Suprapubic skin (tissue), 4 donors: Measurements from ENCODE around the gene DCAF12L1. TPM values are rescaled to one million over a fixed set of nuclear protein-coding genes. Genes with fewer than 3 reads are reported as not detected.

ENCODE experiments used
- DNase-seq, 2 donors: peaks; one replicate each; pipeline ENCODE4 v3.0.0-alpha.2; 2019; ENCODE audit warnings: low spot score in 2 of 2
- H3K27ac ChIP-seq: fragments of 200-600 bp; sonication (generic); one replicate; pipeline ENCODE4 v1.5.1; 2019
- H3K27me3 ChIP-seq: fragments of 200-600 bp; sonication (generic); one replicate; pipeline ENCODE4 v1.5.1; 2019
- H3K36me3 ChIP-seq: fragments of 200-600 bp; sonication (generic); one replicate; pipeline ENCODE4 v1.5.1; 2019
- H3K4me1 ChIP-seq: fragments of 200-600 bp; sonication (generic); one replicate; pipeline ENCODE4 v1.5.1; 2019
- H3K4me3 ChIP-seq: fragments of 200-600 bp; sonication (generic); one replicate; pipeline ENCODE4 v1.5.1; 2019; ENCODE audit warnings: mild to moderate bottlenecking
- H3K9me3 ChIP-seq: fragments of 200-600 bp; sonication (generic); one replicate; pipeline ENCODE4 v1.5.1; 2019
- EP300 ChIP-seq: sonication (generic); formaldehyde crosslinking; IDR thresholded peaks from one replicate; pipeline ENCODE4 v1.6.1; 2017; ENCODE audit warnings: antibody characterized with exemption
- POLR2A ChIP-seq, 2 donors: fragments of 450-650 bp; IDR thresholded peaks; one replicate each; pipeline ENCODE4 v1.6.1; 2017; ENCODE audit warnings: antibody characterized with exemption in 2 of 2, mild to moderate bottlenecking in 2 of 2, moderate library complexity in 2 of 2
- POLR2AphosphoS5 ChIP-seq, 3 donors: sonication (generic); formaldehyde crosslinking; IDR thresholded peaks; one replicate each; pipeline ENCODE4 v1.6.1; 2017; ENCODE audit warnings: antibody characterized with exemption in 3 of 3
- WGBS: methylation state at CpG from one replicate; pipeline ENCODE4 v1.1.5; 2018; 5-methylcytosine and 5-hydroxymethylcytosine counted together
- total RNA-seq, 4 donors: library from RNA; depleted of rRNA; stranded (reverse); fragments of >200 nt; gene quantifications; one replicate each; pipeline ENCODE4 v1.1.0, GENCODE V29; 2016
- TF ChIP-seq, protein P1 (sequence below), 2 donors: fragments of 200-600 bp in 1 of 2; fragments of 450-650 bp in 1 of 2; sonication (generic) in 1 of 2; IDR thresholded peaks; one replicate each; pipeline ENCODE4 v1.5.1; 2016 to 2019; ENCODE audit warnings: antibody characterized with exemption in 2 of 2, mild to moderate bottlenecking in 1 of 2, moderate library complexity in 1 of 2

The DCAF12L1 gene
- total RNA-seq, 4 donors from 2014 or later: not detected

DNA sequence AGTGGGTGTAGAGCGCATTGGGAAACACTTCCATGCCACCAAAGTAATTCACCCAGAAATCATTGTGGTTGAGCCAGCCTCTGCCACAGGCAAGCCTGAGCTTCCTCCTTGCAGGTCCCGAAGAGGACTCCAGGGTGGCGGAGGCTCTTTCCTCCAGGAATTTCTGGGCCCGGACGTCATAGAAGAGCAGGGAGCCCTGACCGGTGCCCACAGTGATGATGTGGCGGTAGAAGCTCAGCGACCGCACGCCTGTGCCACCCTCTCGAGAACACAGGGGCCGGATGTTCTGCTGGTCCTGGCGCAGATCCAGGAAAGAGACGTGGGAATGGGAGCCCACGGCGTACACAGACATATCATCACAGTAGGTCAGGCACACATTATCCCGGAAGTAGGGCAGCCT is 1.3 kb downstream of the DCAF12L1 start:
- Histone ChIP-seq H3K36me3 (no peaks in the 10 kb centered on the region), H3K27ac (no peak overlapping the region), H3K9me3 (no peaks in the 10 kb centered on the region), H3K4me3 (no peak overlapping the region), H3K27me3 (no peaks in the 10 kb centered on the region), H3K4me1 (no peaks in the 10 kb centered on the region)
- no peak for TF ChIP-seq EP300
- WGBS: 88% methylated on average over 1 of the region's 17 CpGs
- DNase-seq: no peak

DNA sequence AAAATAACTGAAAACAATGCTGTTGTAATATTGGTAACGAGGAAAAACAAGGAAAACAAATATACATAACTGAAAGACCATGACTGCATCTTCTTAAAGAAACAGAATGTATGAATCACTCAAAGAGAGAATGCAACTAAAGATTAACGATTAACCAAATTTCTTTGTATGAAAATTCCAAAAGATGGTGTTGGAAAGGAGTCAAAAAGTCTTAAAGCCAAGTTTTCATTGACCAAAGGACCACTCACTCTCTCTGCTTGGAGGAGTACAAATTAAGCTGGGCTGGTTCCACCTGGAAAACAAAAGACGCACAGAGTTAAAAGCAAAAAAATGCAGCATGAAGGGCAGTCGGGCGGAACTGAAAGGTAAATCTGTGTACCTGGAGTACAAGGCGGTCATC is 1.8 kb downstream of the DCAF12L1 start:
- no peak for TF ChIP-seq EP300
- TF ChIP-seq POLR2A (IDR thresholded peaks at IDR 0.05): no peak
- TF ChIP-seq POLR2AphosphoS5 (IDR thresholded peaks at IDR 0.05): no peak
- TF ChIP-seq, protein P1, sequence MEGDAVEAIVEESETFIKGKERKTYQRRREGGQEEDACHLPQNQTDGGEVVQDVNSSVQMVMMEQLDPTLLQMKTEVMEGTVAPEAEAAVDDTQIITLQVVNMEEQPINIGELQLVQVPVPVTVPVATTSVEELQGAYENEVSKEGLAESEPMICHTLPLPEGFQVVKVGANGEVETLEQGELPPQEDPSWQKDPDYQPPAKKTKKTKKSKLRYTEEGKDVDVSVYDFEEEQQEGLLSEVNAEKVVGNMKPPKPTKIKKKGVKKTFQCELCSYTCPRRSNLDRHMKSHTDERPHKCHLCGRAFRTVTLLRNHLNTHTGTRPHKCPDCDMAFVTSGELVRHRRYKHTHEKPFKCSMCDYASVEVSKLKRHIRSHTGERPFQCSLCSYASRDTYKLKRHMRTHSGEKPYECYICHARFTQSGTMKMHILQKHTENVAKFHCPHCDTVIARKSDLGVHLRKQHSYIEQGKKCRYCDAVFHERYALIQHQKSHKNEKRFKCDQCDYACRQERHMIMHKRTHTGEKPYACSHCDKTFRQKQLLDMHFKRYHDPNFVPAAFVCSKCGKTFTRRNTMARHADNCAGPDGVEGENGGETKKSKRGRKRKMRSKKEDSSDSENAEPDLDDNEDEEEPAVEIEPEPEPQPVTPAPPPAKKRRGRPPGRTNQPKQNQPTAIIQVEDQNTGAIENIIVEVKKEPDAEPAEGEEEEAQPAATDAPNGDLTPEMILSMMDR (IDR thresholded peaks at IDR 0.05): no peak
- H3K36me3 ChIP-seq: no peaks in the 10 kb centered on the region
- H3K27ac ChIP-seq: no peak overlapping the region
- WGBS: 79% methylated on average over 6 of the region's 6 CpGs
- no peak overlapping the region for H3K4me3 ChIP-seq
- no peaks in the 10 kb centered on the region for H3K27me3 ChIP-seq
- H3K9me3 ChIP-seq: no peaks in the 10 kb centered on the region
- no peaks in the 10 kb centered on the region for H3K4me1 ChIP-seq
- no peak for DNase-seq

DNA sequence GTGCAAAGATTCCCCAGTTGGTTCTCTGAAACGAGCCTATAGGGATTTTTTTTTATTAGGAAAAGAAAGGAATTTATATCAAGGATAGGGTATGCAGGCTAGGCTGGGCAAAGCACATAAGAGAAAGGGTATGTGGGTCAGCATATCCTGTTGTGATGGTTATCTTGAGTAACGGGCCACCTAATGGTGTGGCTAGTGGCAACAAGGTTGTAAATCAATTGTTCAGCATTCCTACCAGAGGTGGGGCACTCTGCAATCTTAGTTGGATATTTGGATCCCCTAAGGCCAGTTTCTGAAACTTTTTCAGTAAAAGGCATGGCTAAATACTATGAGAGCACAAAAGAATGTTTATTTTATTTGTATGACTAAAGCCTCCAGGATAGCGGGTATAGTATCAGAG is 42.7 kb downstream of the DCAF12L1 start:
- DNase-seq: no peak
- 41% methylated on average over 3 of the region's 3 CpGs for WGBS
- TF ChIP-seq POLR2AphosphoS5 (IDR thresholded peaks at IDR 0.05): no peak
- TF ChIP-seq, protein P1 (IDR thresholded peaks at IDR 0.05): no peak
- TF ChIP-seq POLR2A (IDR thresholded peaks at IDR 0.05): no peak
- no peak for TF ChIP-seq EP300
- Histone ChIP-seq H3K9me3 (no peaks in the 10 kb centered on the region), H3K36me3 (no peaks in the 10 kb centered on the region), H3K27ac (no peak overlapping the region), H3K4me3 (no peak overlapping the region), H3K4me1 (no peaks in the 10 kb centered on the region), H3K27me3 (no peaks in the 10 kb centered on the region)
